ENCODE data around the gene ZNF318.
"Not testable (repeated sequence)": the region's sequence is repeated elsewhere in the genome, so short reads cannot be mapped to it uniquely, and the experiment has no call there.

The ZNF318 gene

GRCh38 chr6:43380858-43381257, 11.4 kb upstream of the ZNF318 start:
- DNase-seq: not testable (repeated sequence)

DNA sequence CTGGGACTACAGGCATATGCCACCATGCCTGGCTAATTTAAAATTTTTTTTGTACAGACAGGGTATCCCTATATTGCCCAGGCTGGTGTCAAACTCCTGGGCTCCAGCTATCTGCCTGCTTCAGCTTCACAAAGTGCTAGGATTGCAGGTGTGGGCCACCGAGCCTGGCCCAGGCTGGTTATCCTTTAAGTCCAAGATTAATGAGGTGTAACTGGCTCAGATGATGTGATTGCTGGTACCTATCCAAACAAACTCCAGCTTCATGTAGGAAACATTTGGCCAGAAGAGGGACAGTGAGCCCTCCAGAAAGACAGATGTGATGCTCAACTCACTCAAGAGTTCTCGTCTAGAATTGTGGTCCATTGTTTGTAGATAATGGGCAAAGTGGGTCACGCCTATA, 9.2 kb upstream of the ZNF318 start:
- DNase-seq: no peak

GRCh38 chr6:43377710-43378229, 8.3 kb upstream of the ZNF318 start:
- no peak for DNase-seq

DNA sequence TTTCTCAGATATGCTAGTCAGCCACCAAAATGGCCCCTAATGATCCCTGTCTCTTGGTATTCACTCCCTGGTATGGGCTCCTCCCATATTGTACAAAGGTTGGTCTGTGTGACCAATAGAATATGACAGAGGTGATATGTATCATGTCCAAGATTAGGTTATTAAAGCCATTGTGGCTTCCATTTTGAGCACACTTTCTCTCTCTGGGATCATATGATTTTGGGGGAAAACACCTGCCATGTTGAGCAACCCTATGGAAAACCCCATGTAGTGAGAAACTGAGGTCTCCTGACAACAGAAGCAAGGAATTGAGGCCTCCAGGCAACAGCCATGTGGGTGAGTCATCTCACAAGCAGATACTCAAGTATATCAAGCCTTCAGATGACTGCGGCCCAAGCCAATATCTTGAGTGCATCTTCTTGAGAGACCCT, 7.1 kb upstream of the ZNF318 start:
- DNase-seq: no peak

DNA sequence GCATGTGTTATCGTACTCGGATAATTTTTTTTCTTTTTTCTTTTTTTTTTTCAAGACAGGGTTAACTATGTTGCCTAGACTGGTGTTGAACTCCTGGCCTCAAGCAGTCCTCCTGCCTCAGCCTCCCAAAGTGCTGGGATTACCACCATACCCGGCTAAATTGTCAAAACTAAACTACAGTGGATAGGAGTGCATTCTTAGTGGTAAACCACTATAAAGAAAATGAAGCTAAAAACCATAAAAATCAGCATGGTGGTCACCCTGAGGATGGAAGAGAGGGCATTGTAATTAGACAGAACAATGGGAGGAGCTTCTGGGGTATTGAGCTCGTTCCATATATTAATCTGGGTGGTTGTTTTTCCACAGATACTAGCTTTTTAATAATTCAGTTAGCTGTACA, 6.2 kb upstream of the ZNF318 start:
- DNase-seq: no peak

GRCh38 chr6:43373252-43373875, 3.9 kb upstream of the ZNF318 start:
- DNase-seq: no peak

DNA sequence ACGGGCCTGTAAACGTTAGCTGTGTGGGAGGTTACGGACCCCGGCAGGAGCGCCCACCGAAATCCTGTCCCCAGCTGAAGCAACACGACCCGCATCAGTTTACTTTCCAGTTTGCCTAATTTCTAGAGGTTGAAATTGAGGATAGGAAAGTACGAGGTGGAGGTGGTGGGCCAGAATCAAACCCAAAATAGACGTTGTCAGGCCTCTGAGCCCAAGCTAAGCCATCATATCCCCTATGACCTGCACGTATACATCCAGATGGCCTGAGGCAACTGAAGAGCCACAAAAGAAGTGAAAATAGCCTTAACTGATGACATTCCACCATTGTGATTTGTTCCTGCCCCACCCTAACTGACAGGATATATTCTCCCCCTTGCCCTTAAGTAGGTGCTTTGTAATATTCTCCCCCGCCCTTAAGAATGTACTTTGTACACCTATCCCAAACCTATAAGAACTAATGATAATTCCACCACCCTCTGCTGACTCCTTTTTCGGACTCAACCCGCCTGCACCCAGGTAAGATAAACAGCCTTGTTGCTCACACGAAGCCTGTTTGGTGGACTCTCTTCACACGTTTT, 645 bp upstream of the ZNF318 start:
- DNase-seq: not testable (repeated sequence)

DNA sequence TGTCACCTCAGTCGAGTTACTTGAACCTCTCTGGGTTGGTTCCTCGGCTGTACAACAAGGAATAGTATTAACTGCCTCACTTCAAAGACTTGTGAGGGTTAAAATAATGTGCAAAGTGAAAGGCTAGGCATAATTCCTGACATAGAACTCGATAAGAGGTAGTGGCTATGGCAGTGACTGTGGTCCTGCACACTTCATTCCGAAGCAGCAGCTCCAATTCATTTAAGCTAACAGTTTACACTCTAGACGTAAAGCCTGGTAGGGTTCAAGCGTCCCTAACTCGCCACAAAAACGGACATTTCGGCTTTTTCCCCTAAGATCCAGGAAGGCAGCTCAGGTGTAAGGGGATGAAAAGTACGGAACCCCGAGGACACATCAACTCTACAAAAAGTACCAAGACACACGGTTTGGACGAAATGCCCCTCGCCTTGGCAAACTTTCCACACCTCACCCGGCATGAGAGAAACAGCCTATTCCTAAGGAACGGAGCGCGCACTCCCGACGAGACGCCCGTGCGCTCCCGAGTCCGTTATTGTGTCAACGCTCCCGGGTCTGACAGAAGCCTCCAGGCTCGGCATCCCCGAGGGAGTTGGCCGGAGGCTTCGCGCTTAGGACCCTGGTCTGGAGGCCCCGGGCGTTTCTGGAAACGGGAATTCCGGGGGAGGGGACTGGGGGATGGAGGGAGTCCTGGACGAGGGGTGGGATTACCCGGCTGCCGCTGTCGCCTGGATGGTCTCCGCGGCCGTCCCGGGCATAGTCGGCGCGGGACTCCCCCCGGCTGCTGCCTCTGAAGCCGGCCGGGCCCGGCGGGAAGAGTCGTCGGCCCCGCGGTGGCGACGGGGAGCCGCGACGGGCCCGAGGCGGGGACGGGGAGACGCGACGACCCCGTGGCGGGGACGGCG, 937 bp downstream of the ZNF318 start:
- DNase-seq: peak in 1 of 2 experiments; percentile 26

DNA sequence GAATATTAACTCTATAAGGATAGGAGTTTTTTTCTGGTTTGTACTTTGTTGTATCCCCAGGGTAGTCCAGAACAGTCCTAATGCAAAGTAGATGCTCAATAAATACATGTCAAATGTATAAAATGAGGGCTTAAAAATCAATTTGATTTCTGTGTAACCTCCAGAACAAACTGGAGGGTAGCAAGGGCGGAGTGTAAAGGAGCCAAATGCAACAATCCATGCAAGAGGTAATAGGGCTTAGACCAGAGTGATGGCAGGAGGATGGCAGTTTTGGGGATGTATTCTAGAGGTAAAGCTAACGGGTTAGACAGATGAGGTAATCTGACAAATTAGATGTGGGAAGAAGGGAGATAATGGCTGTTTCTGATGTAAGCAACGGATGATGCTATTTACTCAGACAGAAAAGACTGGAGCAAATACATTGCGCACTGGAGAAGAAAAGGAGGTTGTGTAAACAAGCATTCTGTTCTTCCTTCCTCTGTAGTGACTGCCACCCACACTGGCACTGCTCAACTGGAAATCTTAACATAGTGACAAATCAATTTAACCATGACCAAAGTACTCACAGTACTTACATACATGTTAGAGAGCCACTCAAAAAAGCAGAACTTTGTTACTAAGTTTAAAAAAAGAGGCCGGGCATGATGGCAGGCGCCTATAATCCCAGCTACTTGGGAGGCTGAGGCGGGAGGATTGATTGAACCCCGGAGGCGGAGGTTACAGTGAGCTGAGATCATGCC, 2.0 kb downstream of the ZNF318 start:
- DNase-seq: no peak

DNA sequence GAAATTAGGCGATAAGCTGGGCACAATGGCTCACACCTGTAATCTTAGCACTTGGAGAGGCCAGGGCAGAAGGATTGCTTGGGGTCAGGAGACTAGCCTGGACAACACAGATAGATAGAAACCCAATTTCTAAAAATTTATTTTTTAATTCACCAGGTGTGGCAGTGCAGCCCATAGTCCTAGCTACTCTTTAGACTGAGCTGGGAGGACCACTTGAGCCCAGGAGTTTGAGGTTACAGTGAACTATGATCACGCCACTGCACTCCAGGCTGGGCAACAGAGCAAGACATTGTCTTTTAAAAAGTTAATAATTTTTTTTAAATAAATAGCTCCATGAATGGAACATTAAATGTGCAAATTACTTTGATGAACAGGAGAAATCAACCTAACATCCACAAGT, 8.2 kb downstream of the ZNF318 start:
- no peak for DNase-seq

GRCh38 chr6:43359831-43360230, 9.6 kb downstream of the ZNF318 start:
- DNase-seq: no peak

- DNase-seq: no peak
Observed at GRCh38 chr6:43359381-43359780, 10.1 kb downstream of the ZNF318 start.

- DNase-seq: peak in 1 of 2 experiments; percentile 16
Observed at GRCh38 chr6:43355862-43356590, 13.4 kb downstream of the ZNF318 start.

GRCh38 chr6:43351951-43352350, 17.5 kb downstream of the ZNF318 start:
- not testable (repeated sequence) for DNase-seq

GRCh38 chr6:43347444-43347843, 22.0 kb downstream of the ZNF318 start:
- no peak for DNase-seq

DNA sequence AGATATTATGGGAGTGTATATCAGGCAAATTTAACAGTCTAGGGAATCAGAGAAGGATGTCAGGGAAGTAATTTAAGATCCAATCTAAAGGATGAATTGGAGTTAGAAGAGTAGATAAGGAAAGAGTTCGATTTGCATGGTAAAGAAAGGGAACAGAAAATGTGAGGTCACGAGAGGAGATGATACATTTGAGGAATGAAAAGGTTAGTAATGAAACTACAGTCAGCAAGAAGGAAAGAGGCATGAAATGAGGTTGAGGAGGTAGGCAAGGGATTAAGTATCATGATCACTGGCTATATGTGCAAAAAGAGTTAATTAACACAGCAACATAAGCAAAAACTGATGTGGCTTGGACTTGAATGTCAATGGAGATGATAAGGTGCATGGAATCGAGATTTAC, 22.4 kb downstream of the ZNF318 start:
- no peak for DNase-seq

DNA sequence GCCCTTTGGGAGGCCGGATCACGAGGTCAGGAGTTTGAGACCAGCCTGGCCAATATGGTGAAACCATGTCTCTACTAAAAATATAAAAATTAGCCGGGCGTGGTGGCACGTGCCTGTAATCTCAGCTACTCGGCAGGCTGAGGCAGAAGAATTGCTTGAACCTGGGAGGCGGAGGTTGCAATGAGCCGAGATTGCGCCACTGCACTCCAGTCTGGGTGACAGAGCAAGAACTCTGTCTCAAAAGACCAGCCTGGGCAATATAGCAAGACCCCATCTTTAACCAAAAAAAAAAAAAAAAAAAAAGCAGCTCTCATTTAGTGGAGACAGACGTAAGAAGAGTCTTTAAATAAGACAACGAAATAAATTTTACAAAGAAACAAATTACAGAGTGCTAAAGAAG, 23.2 kb downstream of the ZNF318 start:
- not testable (repeated sequence) for DNase-seq

DNA sequence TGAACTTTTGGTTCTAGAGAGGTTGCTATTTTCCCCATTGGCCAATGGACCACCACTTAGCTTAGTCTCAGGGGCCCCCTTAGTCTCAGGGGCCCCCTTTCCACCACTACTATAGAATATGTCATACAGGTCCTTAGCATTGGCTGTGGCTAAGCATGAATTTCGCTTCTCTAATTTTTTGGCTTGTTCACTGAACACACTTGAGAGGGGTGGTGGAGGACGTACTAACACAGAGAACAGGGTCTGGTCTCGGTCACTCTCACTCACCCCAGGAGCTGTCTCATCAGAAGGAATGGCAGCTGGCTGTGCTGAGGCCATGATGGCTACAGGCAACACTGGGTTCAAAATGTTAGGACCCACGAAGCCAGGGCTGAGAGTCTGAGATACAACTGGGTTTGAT, 30.3 kb downstream of the ZNF318 start:
- DNase-seq: no peak

- DNase-seq: no peak
Observed at GRCh38 chr6:43338243-43338642, 31.2 kb downstream of the ZNF318 start.

DNA sequence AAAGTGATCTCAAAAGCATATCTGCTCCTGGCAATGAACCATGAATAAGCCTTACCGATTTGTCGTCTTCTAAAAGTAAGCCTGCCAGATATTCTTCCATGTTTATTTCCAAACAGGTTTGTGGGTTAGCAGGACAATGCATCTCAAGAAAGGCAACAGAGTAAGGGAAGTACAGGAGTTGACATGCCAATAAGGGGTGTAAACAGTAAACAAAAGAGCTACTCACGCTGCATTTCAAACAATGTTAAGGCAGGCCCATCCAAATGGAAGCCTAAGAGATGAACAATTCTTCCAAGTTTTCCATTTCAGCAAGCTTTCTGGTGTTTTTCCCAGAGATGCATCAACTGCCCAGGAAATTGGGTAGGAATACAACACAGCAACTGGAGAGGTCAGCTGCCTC, 33.1 kb downstream of the ZNF318 start:
- DNase-seq: no peak

DNA sequence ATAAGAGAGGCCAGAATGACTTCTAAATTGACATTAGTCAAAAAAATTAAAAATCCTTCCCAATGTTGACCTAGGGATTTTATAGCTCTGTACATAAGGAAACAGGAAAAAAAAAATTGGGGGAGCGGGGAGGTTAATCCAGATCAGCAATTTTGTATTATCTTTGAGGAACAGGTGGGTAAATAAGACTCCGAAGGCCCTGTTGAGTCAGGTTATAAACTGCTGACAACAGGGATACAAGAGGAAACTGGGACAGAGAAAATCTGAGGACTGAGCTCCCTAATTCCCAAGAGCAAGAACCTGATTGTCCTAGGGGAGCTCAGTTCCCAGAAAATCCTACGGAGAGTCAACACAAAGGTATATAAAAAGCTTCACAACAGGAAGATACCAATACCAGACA, 34.0 kb downstream of the ZNF318 start:
- DNase-seq: peak; percentile 9 to 66

- DNase-seq: peak; percentile 1 to 36
Observed at GRCh38 chr6:43334466-43335095, 34.9 kb downstream of the ZNF318 start.

Measured in NCI-H2081 (cell line).